GM18861 (cell line): ENCODE data around the gene LRFN5.
"Not testable (repeated sequence)": the region's sequence is repeated elsewhere in the genome, so short reads cannot be mapped to it uniquely, and the experiment has no call there.

ENCODE experiments used
- ATAC-seq: cut with Tn5 transposase; IDR thresholded peaks from one replicate; pipeline ENCODE4 v1.9.1; 2021; ENCODE audit not compliant: unreplicated experiment

LRFN5 gene

DNA sequence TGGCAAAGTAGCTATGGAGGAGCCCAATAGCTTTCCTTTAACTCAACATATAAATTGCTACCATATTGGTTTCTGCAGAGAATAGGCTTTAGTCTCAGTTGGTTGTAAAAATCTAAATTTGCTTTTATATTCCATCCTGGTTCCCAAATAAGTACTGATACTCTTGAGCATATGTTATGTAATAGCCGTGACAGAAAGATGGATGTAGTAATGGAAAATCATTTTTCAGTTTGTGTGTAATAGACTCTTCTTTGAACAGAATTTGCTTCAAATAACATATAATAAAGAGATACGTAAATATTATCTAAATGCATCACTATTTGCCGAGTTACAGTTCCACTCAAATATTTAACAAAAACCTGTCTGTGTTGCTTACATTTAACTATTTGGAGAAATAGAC, 271.6 kb downstream of the LRFN5 start:
- no peak for ATAC-seq

- ATAC-seq: no peak
Observed at GRCh38 chr14:41891624-41892023, 284.9 kb downstream of the LRFN5 start.

DNA sequence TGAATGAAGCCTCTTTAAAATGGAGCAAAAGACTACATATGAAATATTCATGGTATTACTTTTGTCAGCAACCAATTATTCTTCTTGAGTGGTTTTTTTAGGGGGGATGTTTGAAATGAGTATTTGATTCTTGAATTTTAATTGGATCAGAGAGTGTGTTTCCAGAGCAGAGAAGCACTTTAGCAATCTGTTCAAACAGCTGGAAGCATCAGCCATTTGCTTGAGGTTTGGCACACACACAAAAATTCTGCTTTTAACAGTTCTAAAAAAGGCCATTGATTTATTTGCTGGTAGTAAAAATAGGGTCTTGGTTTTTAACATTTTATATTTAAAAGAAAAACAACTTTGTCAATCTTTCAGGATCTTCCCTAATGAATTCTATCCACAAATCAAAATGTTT, 292.7 kb downstream of the LRFN5 start:
- no peak for ATAC-seq

DNA sequence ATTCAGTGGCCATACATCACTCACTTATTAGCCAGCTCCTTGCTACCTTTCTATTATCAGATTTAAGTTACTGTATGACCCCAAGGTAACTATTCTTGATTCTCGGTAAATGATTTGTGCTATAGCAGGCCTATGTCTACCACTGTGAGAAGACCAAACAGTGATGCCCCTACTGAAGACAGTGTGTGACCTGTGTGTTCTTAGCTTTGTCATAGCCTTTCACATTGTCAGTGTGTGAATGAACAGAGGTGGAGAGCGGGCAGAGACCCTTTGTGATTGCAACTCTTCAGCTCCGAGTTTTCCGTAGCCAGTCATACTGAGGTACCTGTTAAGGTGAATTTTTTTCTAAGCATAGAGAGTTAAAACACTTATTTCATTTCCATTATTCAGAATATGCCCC, 294.0 kb downstream of the LRFN5 start:
- no peak for ATAC-seq

DNA sequence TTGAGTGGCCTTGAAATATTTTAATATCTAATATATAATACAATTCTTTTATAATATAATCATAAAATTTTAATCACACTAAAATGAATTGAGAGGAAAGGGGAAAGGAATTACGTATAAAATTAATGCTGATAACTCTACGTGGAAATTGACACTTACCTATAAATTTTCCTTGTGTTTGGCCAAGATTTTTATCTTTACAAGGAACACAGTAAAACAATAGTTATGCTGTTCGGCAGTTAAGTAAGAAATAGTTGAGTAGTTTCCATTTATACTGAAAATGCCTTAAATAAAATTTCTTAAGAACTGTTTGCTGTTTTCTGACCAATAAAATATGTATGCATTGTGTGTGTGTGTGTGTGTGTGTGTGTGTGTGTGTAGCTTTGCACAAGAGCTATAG, 294.4 kb downstream of the LRFN5 start:
- no peak for ATAC-seq

DNA sequence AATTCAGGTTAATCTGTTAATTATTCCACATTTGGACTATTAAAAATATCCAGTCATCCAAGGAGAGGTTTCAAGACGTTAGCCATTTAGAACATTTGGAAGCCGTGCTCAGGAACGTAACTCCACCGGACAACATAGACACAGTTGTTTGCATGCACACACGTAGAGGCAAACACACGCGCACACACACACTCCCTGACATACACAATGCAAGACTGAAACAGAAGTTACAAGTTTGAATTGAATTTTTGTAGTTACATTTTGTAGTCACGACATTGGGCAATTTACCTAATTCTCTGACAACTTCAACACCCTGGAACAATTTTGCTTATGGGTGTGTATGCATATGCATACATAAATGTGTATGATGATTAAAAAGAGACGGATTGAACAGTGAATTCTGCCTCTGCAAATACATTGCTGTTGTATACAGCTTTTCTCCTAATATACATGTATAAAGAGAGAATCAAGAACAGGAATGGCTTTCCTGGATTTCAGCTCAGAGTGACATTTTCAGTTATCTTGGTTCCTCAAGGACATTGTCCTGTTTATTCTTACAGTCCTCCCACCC, 298.8 kb downstream of the LRFN5 start:
- ATAC-seq: no peak

DNA sequence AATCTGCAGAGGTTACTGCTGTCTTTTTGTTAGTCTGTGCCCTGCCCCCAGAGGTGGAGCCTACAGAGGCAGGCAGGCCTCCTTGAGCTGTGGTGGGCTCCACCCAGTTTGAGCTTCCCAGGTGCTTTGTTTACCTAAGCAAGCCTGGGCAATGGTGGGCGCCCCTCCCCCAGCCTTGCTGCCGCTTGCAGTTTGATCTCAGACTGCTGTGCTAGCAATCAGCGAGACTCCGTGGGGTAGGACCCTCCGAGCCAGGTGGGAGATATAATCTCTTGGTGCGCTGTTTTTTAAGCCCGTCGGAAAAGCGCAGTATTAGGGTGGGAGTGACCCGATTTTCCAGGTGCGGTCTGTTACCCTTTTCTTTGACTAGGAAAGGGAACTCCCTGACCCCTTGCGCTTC, 304.5 kb downstream of the LRFN5 start:
- ATAC-seq: not testable (repeated sequence)

DNA sequence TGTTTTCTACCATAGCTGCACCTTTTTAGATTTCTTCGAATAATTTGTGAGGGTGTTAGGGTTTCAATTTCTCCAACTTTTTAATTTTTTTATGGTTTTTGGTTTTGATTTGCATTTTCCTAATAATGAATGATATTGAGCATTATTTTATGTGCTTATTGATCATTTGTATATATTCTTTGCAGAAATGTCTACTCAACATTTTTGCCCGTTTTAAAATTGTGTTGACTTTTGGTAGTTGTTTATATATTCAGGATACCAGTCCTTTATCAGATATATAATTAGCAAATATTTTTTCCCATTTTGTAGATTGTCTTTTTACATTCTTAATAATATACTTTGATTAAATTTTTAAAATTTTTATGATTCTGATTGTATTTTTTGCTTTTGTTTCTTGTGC, 306.7 kb downstream of the LRFN5 start:
- no peak for ATAC-seq

- no peak for ATAC-seq
Observed at GRCh38 chr14:41915732-41916131, 309.1 kb downstream of the LRFN5 start.

DNA sequence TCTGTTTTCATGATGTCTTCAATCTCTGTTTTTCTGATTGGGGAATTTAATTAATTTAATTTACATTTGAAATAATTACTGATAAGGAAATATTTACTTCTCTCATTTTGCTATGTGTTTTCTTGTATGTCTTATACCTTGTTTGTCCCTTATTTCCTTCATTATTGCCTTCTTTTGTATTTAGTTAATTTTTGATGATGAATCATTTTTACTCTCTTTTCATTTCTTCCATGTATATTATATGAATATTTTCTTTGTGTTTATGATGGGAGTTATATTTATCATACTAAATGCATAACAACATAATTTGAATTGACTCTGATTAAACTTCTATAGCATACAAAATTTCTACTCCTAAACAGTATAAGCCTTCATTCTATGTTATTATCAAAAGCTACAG, 309.6 kb downstream of the LRFN5 start:
- ATAC-seq: no peak

DNA sequence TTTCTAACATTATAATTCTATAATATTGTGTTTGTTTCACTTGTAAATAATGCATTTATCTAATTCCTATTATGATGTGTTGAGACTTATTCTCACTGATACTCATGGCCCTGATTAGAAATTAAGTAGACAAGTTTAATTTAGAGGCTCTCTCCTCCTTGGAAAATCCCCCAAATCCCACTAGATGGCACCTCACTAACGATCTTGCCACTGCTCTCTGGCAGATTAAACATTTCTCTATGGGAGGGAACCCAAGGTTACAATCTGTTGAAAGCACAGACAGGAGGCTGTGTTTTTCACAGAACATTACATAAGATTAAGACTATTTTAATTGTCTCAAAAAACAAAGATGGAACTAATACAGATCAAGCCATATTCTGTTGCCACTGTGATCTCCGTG, 318.7 kb downstream of the LRFN5 start:
- no peak for ATAC-seq

GRCh38 chr14:41950428-41951151, 343.9 kb downstream of the LRFN5 start:
- ATAC-seq: no peak
